Upper lobe of right lung (tissue), 1 donor: Measurements from ENCODE around the gene NAA60. TPM values are rescaled to one million over a fixed set of nuclear protein-coding genes. Genes with fewer than 3 reads are reported as not detected.
A peak's percentile ranks its signal among the peaks of the same experiment; 100 is the strongest.

ENCODE experiments used
- ATAC-seq: fragments of 200-7000 bp; cut with Tn5 transposase; one replicate; pipeline ENCODE4 v1.9.1; 2020; ENCODE audit warnings: mild to moderate bottlenecking, moderate library complexity
- DNase-seq: peaks from one replicate; pipeline ENCODE4 v3.0.0-alpha.2; 2020
- H3K27ac ChIP-seq: fragments of 200-600 bp; one replicate; pipeline ENCODE4 v1.8.0; 2022
- H3K27me3 ChIP-seq: fragments of 200-600 bp; one replicate; pipeline ENCODE4 v1.8.0; 2022; ENCODE audit warnings: mild to moderate bottlenecking
- H3K36me3 ChIP-seq: fragments of 200-600 bp; one replicate; pipeline ENCODE4 v1.8.0; 2022
- H3K4me1 ChIP-seq: fragments of 200-600 bp; one replicate; pipeline ENCODE4 v1.8.0; 2022
- H3K4me3 ChIP-seq: fragments of 200-600 bp; one replicate; pipeline ENCODE4 v1.8.0; 2022; ENCODE audit warnings: mild to moderate bottlenecking
- H3K9me3 ChIP-seq: fragments of 200-600 bp; one replicate; pipeline ENCODE4 v1.8.0; 2022
- intact Hi-C: fragments of 100-400 bp; cut with DNase I; formaldehyde crosslinking; loops from one replicate; pipeline ENCODE4 v1.11.0; 2022
- total RNA-seq: library from RNA; stranded (reverse); fragmentation: NEBNext Ultra II Directional; extraction: Animal tissue kit (Norgen Biotek cat#: 25700); gene quantifications from one replicate; pipeline ENCODE4 v1.2.1, GENCODE V29; 2021
- TF ChIP-seq, protein P1 (sequence below): fragments of 200-600 bp; IDR thresholded peaks from one replicate; pipeline ENCODE4 v1.8.0; 2022; ENCODE audit warnings: antibody characterized with exemption
- donor health status: DM: no; HTN: yes; CAD: no; lungs with severe emphysema.

NAA60 gene
- total RNA-seq, 1 donor from 2014 or later, result 56.2 TPM

DNA sequence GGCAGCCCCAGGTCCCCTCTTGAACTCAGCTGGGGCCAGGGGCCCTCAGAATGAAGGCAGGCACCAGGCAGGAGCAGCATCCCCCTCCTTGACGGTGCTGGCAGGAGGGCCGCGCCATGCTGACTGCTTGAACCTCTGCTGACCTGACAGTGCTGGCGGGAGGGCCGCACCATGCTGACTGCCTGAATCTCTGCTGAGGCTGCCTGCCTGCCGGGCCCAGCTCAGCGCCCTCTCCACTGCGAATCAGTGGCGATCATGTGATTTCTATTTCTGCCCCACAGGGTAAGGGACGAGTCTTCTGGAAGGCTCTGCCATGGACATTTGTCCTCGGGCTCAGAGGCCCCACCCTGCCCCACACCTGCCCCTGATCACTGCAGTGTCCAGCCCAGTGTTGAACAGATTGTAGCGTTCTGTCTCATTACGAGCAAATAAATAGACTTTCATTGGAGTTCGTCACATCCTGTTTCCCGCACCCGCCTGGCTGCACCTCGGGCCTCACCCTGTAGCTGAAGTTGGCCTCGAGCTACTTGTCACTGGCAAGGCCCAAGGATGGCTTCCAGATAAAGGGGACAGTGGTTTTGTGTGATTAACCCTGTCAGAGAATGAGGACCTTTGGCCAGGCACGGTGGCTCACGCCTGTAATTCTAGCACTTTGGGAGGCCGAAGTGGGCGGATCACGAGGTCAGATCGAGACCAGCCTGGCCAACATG, 43.2 kb downstream of the NAA60 start:
- intact Hi-C loops, result no loop called here
- DNase-seq, result no peak
- TF ChIP-seq, protein P1, sequence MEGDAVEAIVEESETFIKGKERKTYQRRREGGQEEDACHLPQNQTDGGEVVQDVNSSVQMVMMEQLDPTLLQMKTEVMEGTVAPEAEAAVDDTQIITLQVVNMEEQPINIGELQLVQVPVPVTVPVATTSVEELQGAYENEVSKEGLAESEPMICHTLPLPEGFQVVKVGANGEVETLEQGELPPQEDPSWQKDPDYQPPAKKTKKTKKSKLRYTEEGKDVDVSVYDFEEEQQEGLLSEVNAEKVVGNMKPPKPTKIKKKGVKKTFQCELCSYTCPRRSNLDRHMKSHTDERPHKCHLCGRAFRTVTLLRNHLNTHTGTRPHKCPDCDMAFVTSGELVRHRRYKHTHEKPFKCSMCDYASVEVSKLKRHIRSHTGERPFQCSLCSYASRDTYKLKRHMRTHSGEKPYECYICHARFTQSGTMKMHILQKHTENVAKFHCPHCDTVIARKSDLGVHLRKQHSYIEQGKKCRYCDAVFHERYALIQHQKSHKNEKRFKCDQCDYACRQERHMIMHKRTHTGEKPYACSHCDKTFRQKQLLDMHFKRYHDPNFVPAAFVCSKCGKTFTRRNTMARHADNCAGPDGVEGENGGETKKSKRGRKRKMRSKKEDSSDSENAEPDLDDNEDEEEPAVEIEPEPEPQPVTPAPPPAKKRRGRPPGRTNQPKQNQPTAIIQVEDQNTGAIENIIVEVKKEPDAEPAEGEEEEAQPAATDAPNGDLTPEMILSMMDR, result no peak
- H3K4me1 ChIP-seq, result no peaks in the 10 kb centered on the region
- H3K27ac ChIP-seq, result no peak overlapping the region
- ATAC-seq, result no peak
- peaks cover 51% of the 10 kb centered on the region for H3K36me3 ChIP-seq
- no peak overlapping the region for H3K4me3 ChIP-seq
- no peaks in the 10 kb centered on the region for H3K9me3 ChIP-seq
- no peaks in the 10 kb centered on the region for H3K27me3 ChIP-seq

GRCh38 chr16:3487521-3488410, 44.3 kb downstream of the NAA60 start:
- Histone ChIP-seq H3K4me3 (no peak overlapping the region), H3K9me3 (no peaks in the 10 kb centered on the region), H3K4me1 (no peaks in the 10 kb centered on the region), H3K36me3 (peaks cover 42% of the 10 kb centered on the region), H3K27ac (no peak overlapping the region), H3K27me3 (no peaks in the 10 kb centered on the region)
- intact Hi-C loops, result no loop called here
- TF ChIP-seq, protein P1, result no peak
- no peak for DNase-seq
- ATAC-seq, result peak; percentile 3

DNA sequence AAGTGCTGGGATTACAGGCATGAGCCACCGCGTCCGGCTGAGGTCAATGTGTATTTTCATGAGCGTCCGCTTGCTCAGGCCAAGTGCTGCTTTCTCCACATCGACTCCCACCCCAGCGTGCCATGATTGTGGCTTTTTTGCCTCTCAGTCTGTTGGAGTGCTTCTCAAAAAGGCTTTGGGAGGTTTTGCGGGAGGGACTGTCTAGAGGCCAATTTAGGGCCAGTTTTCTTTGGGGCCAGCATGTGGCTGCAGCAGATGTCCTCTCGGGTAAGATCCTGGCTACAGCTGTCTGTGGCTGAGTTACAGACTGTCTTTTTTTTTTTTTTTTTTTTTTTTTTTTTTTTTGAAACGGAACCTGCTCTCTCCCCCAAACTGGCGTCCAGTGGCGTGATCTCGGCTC, 45.3 kb downstream of the NAA60 start:
- Histone ChIP-seq H3K9me3 (no peaks in the 10 kb centered on the region), H3K4me1 (no peaks in the 10 kb centered on the region), H3K4me3 (no peak overlapping the region), H3K27me3 (no peaks in the 10 kb centered on the region), H3K27ac (no peak overlapping the region), H3K36me3 (peaks cover 32% of the 10 kb centered on the region)
- no peak for ATAC-seq
- no peak for DNase-seq
- TF ChIP-seq, protein P1, result no peak
- intact Hi-C loops, result no loop called here

GRCh38 chr16:3490911-3491629, 47.6 kb downstream of the NAA60 start:
- ATAC-seq, result peak; percentile 8
- TF ChIP-seq, protein P1, result no peak
- H3K9me3 ChIP-seq, result no peaks in the 10 kb centered on the region
- H3K27me3 ChIP-seq, result no peaks in the 10 kb centered on the region
- no peak overlapping the region for H3K4me3 ChIP-seq
- no peak for DNase-seq
- H3K4me1 ChIP-seq, result no peaks in the 10 kb centered on the region
- intact Hi-C loops, result no loop called here
- no peak overlapping the region for H3K27ac ChIP-seq
- peaks cover 9% of the 10 kb centered on the region for H3K36me3 ChIP-seq

GRCh38 chr16:3492356-3492755, 48.9 kb downstream of the NAA60 start:
- Histone ChIP-seq H3K9me3 (no peaks in the 10 kb centered on the region), H3K27me3 (no peaks in the 10 kb centered on the region), H3K36me3 (no peaks in the 10 kb centered on the region), H3K4me1 (no peaks in the 10 kb centered on the region), H3K27ac (no peak overlapping the region), H3K4me3 (no peak overlapping the region)
- ATAC-seq (no peak), DNase-seq (no peak)
- intact Hi-C loops, result no loop called here
- TF ChIP-seq, protein P1, result no peak
